Measurements from ENCODE around the gene ISG15. TPM values are rescaled to one million over a fixed set of nuclear protein-coding genes. Genes with fewer than 3 reads are reported as not detected.

The ISG15 gene
- total RNA-seq, 2 experiments from 2014 or later: 94.5 to 102 TPM

- CTCF ChIA-PET: no interaction called here
- Mint-ChIP-seq H3K27me3 (no peaks in the 10 kb centered on the region), H3K27ac (no peak overlapping the region), H3K36me3 (ENCODE audit: low read depth) (peaks cover 1% of the 10 kb centered on the region), H3K4me1 (ENCODE audit: low read depth) (no peaks in the 10 kb centered on the region), H3K4me3 (no peak overlapping the region), H3K9me3 (no peaks in the 10 kb centered on the region)
- POLR2A ChIA-PET: no interaction called here
- no peak for TF ChIP-seq CTCF (IDR thresholded peaks at IDR 0.05)
- ATAC-seq (no peak), DNase-seq (no peak)
- intact Hi-C loops (cut with micrococcal nuclease): no loop called here
These were observed 38.0 kb downstream of the ISG15 start for GRCh38 chr1:1051127-1051810.

GRCh38 chr1:1052003-1052840, 38.9 kb downstream of the ISG15 start:
- CTCF ChIA-PET: no interaction called here
- no peak overlapping the region for H3K27ac Mint-ChIP-seq
- DNase-seq: no peak

DNA sequence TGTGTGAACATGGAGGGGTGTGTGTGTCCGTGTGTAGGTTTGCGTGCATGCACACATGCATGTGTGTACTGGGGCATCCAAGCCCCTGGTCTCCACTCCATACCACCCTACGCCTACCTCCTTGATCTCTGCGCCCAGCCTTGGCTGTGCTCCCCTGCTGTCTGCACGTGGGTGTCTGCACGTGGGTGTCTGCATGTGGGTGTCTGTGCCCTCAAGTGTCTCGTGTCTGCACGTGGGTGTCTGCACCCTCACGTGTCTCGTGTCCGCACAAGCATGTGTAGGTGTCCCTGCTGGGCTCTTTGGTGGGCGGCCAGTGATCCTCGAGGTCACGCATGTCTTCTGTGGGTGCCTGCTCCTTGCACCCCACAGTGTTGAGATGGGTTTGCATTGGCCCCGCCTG, 39.7 kb downstream of the ISG15 start:
- no peak for TF ChIP-seq CTCF (IDR thresholded peaks at IDR 0.05)
- CTCF ChIA-PET: no interaction called here
- DNase-seq (no peak), ATAC-seq (no peak)
- Mint-ChIP-seq H3K27me3 (peaks cover 7% of the 10 kb centered on the region), H3K4me1 (ENCODE audit: low read depth) (no peaks in the 10 kb centered on the region), H3K9me3 (no peaks in the 10 kb centered on the region), H3K36me3 (ENCODE audit: low read depth) (peaks cover 1% of the 10 kb centered on the region), H3K27ac (no peak overlapping the region), H3K4me3 (no peak overlapping the region)
- POLR2A ChIA-PET: no interaction called here
- intact Hi-C loops (cut with micrococcal nuclease): no loop called here

More at GRCh38 chr1:1052003-1052840, 38.9 kb downstream of the ISG15 start:
- Mint-ChIP-seq H3K36me3 (ENCODE audit: low read depth) (peaks cover 1% of the 10 kb centered on the region), H3K4me1 (ENCODE audit: low read depth) (no peaks in the 10 kb centered on the region), H3K27me3 (peaks cover 4% of the 10 kb centered on the region), H3K9me3 (no peaks in the 10 kb centered on the region), H3K4me3 (no peak overlapping the region)
- no peak for ATAC-seq
- POLR2A ChIA-PET: no interaction called here
- intact Hi-C loops (cut with micrococcal nuclease): no loop called here
- no peak for TF ChIP-seq CTCF (IDR thresholded peaks at IDR 0.05)

- H3K9me3 Mint-ChIP-seq: no peaks in the 10 kb centered on the region
- peaks cover 1% of the 10 kb centered on the region for H3K36me3 Mint-ChIP-seq (ENCODE audit: low read depth)
- H3K4me3 Mint-ChIP-seq: no peak overlapping the region
- DNase-seq: no peak
- TF ChIP-seq CTCF (IDR thresholded peaks at IDR 0.05): no peak
- no peak overlapping the region for H3K27ac Mint-ChIP-seq
- POLR2A ChIA-PET: no interaction called here
- CTCF ChIA-PET: no interaction called here
- ATAC-seq: no peak
- peaks cover 14% of the 10 kb centered on the region for H3K27me3 Mint-ChIP-seq
- intact Hi-C loops (cut with micrococcal nuclease): no loop called here
- H3K4me1 Mint-ChIP-seq (ENCODE audit: low read depth): peaks cover 2% of the 10 kb centered on the region
These were observed 40.4 kb downstream of the ISG15 start for GRCh38 chr1:1053682-1054081.

GRCh38 chr1:1054099-1054700, 40.9 kb downstream of the ISG15 start:
- Mint-ChIP-seq H3K27me3 (peaks cover 17% of the 10 kb centered on the region), H3K9me3 (no peaks in the 10 kb centered on the region), H3K27ac (no peak overlapping the region), H3K36me3 (ENCODE audit: low read depth) (peaks cover 1% of the 10 kb centered on the region), H3K4me3 (no peak overlapping the region), H3K4me1 (ENCODE audit: low read depth) (peaks cover 6% of the 10 kb centered on the region)
- ATAC-seq: no peak
- intact Hi-C loops (cut with micrococcal nuclease): no loop called here
- POLR2A ChIA-PET: no interaction called here
- no peak for TF ChIP-seq CTCF (IDR thresholded peaks at IDR 0.05)
- CTCF ChIA-PET: no interaction called here
- DNase-seq: no peak
